GM23338 (cell line): ENCODE results near the gene CYP11A1. TPM values are rescaled to one million over a fixed set of nuclear protein-coding genes. Genes with fewer than 3 reads are reported as not detected.

Experiments
- ATAC-seq: fragments of 200-7000 bp; cut with Tn5 transposase; 3 replicates; pipeline ENCODE4 v1.9.1; 2020
- DNase-seq: peaks from one replicate; pipeline ENCODE4 v3.0.0-alpha.2; 2015; ENCODE audit warnings: low spot score
- H2AFZ ChIP-seq: fragments of 200-600 bp; sonication (generic); 2 replicates; pipeline ENCODE4 v1.8.0; 2016; ENCODE audit warnings: antibody characterized with exemption, mild to moderate bottlenecking, moderate library complexity
- H3F3A ChIP-seq: fragments of 200-600 bp; sonication (generic); replicated peaks from 2 replicates; pipeline ENCODE4 v1.8.0; 2017; ENCODE audit warnings: antibody characterized with exemption, mixed run types, low read depth
- H3K27ac ChIP-seq: fragments of 200-600 bp; sonication (generic); 2 replicates; pipeline ENCODE4 v1.6.1; 2016; ENCODE audit warnings: low read depth
- H3K27me3 ChIP-seq: fragments of 200-600 bp; sonication (generic); 2 replicates; pipeline ENCODE4 v1.8.0; 2016; ENCODE audit warnings: mild to moderate bottlenecking, mixed run types, moderate library complexity; ENCODE audit not compliant: insufficient read depth
- H3K36me3 ChIP-seq: fragments of 200-600 bp; sonication (generic); 2 replicates; pipeline ENCODE4 v1.8.0; 2016; ENCODE audit warnings: mild to moderate bottlenecking; ENCODE audit not compliant: insufficient read depth
- H3K4me1 ChIP-seq: fragments of 200-600 bp; sonication (generic); 2 replicates; pipeline ENCODE4 v1.8.0; 2016; ENCODE audit warnings: mild to moderate bottlenecking, moderate library complexity; ENCODE audit not compliant: insufficient read depth
- H3K4me2 ChIP-seq: fragments of 200-600 bp; sonication (generic); 2 replicates; pipeline ENCODE4 v1.7.1; 2017; ENCODE audit warnings: mixed run types
- H3K4me3 ChIP-seq: fragments of 200-600 bp; sonication (generic); 2 replicates; pipeline ENCODE4 v1.6.1; 2016; ENCODE audit warnings: mixed run types
- H3K79me2 ChIP-seq: fragments of 200-600 bp; sonication (generic); replicated peaks from 2 replicates; pipeline ENCODE4 v1.8.0; 2017; ENCODE audit warnings: mild to moderate bottlenecking; ENCODE audit not compliant: insufficient read depth
- H3K9me2 ChIP-seq: fragments of 200-600 bp; sonication (generic); 2 replicates; pipeline ENCODE4 v1.8.0; 2017; ENCODE audit not compliant: insufficient read depth
- H4K20me1 ChIP-seq: fragments of 200-600 bp; sonication (generic); replicated peaks from 2 replicates; pipeline ENCODE4 v1.8.0; 2017; ENCODE audit warnings: mild to moderate bottlenecking; ENCODE audit not compliant: insufficient read depth
- H3K27ac Mint-ChIP-seq: 2 replicates; pipeline ENCODE4 v1.8.0; 2020; ENCODE audit warnings: inconsistent platforms, mild to moderate bottlenecking, moderate library complexity, mixed read lengths
- H3K27me3 Mint-ChIP-seq: 3 replicates; pipeline ENCODE4 v1.8.0; 2022; ENCODE audit warnings: low read depth, mild to moderate bottlenecking, moderate library complexity, mixed read lengths, inconsistent platforms; ENCODE audit not compliant: insufficient read depth, poor library complexity
- H3K36me3 Mint-ChIP-seq: 3 replicates; pipeline ENCODE4 v1.8.0; 2021; ENCODE audit warnings: low read depth, mild to moderate bottlenecking, inconsistent platforms, moderate library complexity, mixed read lengths
- H3K4me1 Mint-ChIP-seq: 3 replicates; pipeline ENCODE4 v1.8.0; 2020; ENCODE audit warnings: mild to moderate bottlenecking, inconsistent platforms, mixed read lengths
- H3K4me3 Mint-ChIP-seq: 3 replicates; pipeline ENCODE4 v1.8.0; 2021; ENCODE audit warnings: moderate library complexity, mild to moderate bottlenecking, inconsistent platforms, mixed read lengths
- H3K9me3 Mint-ChIP-seq: 3 replicates; pipeline ENCODE4 v1.8.0; 2020; ENCODE audit warnings: moderate library complexity, mild to moderate bottlenecking, inconsistent platforms, mixed read lengths
- CTCF ChIP-seq, 2 experiments: fragments of 200-600 bp in 1 of 2; sonication (generic) in 1 of 2; conservative IDR thresholded peaks; 2 replicates each; pipeline versions ENCODE4 v1.5.1 to v1.6.1; 2016 to 2017; ENCODE audit warnings: antibody characterized with exemption in 2 of 2, low read depth in 2 of 2, mild to moderate bottlenecking in 2 of 2, moderate library complexity in 1 of 2
- EZH2phosphoT487 ChIP-seq: fragments of 200-600 bp; sonication (generic); IDR thresholded peaks from one replicate; pipeline ENCODE4 v1.8.1; 2018; ENCODE audit warnings: antibody characterized with exemption; ENCODE audit not compliant: unreplicated experiment
- JUNB ChIP-seq: IDR thresholded peaks from one replicate; pipeline ENCODE4 v1.6.1; 2016; ENCODE audit warnings: antibody characterized with exemption; ENCODE audit not compliant: unreplicated experiment
- NANOG ChIP-seq: IDR thresholded peaks from 2 replicates; pipeline ENCODE4 v1.6.1; 2016; ENCODE audit warnings: antibody characterized with exemption, borderline replicate concordance
- POLR2AphosphoS5 ChIP-seq: IDR thresholded peaks from 2 replicates; pipeline ENCODE4 v1.6.1; 2016; ENCODE audit warnings: antibody characterized with exemption, low read depth
- REST ChIP-seq: IDR thresholded peaks from one replicate; pipeline ENCODE4 v1.6.1; 2018; ENCODE audit warnings: antibody characterized with exemption; ENCODE audit not compliant: unreplicated experiment
- STAT1 ChIP-seq: IDR thresholded peaks from one replicate; pipeline ENCODE4 v1.6.1; 2016; ENCODE audit warnings: antibody characterized with exemption; ENCODE audit not compliant: unreplicated experiment
- ZNF331 ChIP-seq: fragments of 250-450 bp; sonication (Bioruptor Pico); IDR thresholded peaks from 2 replicates; pipeline ENCODE4 v1.5.0; 2020; ENCODE audit warnings: low read depth, mild to moderate bottlenecking, moderate library complexity
- polyA plus RNA-seq: library from polyadenylated mRNA; unstranded; fragments of >200 nt; fragmentation: Nextera tagmentation; extraction: Ambion mirVana; gene quantifications from 2 replicates; pipeline ENCODE4 v1.2.1, GENCODE V29; 2016
- total RNA-seq: library from RNA; depleted of rRNA; stranded (reverse); fragments of >200 nt; shearing (Covaris generic); gene quantifications from 2 replicates; pipeline ENCODE4 v1.2.3, GENCODE V29; 2014

The CYP11A1 gene
- total and polyA plus RNA-seq, 2 experiments from 2014 or later = 1.2 to 1.7 TPM

GRCh38 chr15:74388363-74388951 lies 21.0 kb upstream of the CYP11A1 start:
- Histone ChIP-seq H3K4me1 (no peaks in the 10 kb centered on the region; the same call in 1 of the 2 replicates), H3K27ac (no peak overlapping the region), H3K27me3 (no peaks in the 10 kb centered on the region), H4K20me1 (no peaks in the 10 kb centered on the region), H3K9me2 (no peaks in the 10 kb centered on the region), H3F3A (no peaks in the 10 kb centered on the region), H3K79me2 (no peaks in the 10 kb centered on the region), H3K4me2 (no peak overlapping the region), H3K36me3 (no peaks in the 10 kb centered on the region), H3K4me3 (no peak overlapping the region), H2AFZ (no peak overlapping the region)
- DNase-seq (no peak), ATAC-seq (peak; percentile 9)
- Mint-ChIP-seq H3K36me3 (no peaks in the 10 kb centered on the region; the same call in 2 of the 3 replicates), H3K27me3 (peaks cover 9% of the 10 kb centered on the region), H3K4me3 (no peak overlapping the region), H3K4me1 (peaks cover 23% of the 10 kb centered on the region), H3K27ac (no peak overlapping the region), H3K9me3 (no peaks in the 10 kb centered on the region)
- TF ChIP-seq JUNB (no peak), STAT1 (no peak), REST (no peak), NANOG (no peak), POLR2AphosphoS5 (no peak), CTCF (conservative IDR thresholded peaks at IDR 0.05; ENCODE audit: low read depth in 2 of 2) (no peak)

GRCh38 chr15:74387621-74388362 lies 20.3 kb upstream of the CYP11A1 start:
- ATAC-seq (peak; percentile 51), DNase-seq (peak; percentile 55)
- TF ChIP-seq EZH2phosphoT487 (no peak), NANOG (no peak), ZNF331 (CRISPR knock-in tag) (no peak)
- no peak overlapping the region for H3K27ac ChIP-seq
- H3K4me3 Mint-ChIP-seq = no peak overlapping the region
- H3K4me2 ChIP-seq = no peak overlapping the region
- H3K4me1 ChIP-seq = no peaks in the 10 kb centered on the region; the same call in 1 of the 2 replicates
- no peak overlapping the region for H3K4me3 ChIP-seq
- no peak overlapping the region for H3K27ac Mint-ChIP-seq
- H3K27me3 ChIP-seq = no peaks in the 10 kb centered on the region
- peaks cover 23% of the 10 kb centered on the region for H3K4me1 Mint-ChIP-seq
- H3K36me3 ChIP-seq = no peaks in the 10 kb centered on the region
- no peaks in the 10 kb centered on the region for H3K79me2 ChIP-seq
- no peaks in the 10 kb centered on the region for H3F3A ChIP-seq
- H3K27me3 Mint-ChIP-seq = peaks cover 7% of the 10 kb centered on the region
- H4K20me1 ChIP-seq = no peaks in the 10 kb centered on the region
- no peaks in the 10 kb centered on the region for H3K9me3 Mint-ChIP-seq
- H3K9me2 ChIP-seq = no peaks in the 10 kb centered on the region
- H2AFZ ChIP-seq = no peak overlapping the region
- H3K36me3 Mint-ChIP-seq = no peaks in the 10 kb centered on the region
